NT2/D1 (cell line): ENCODE measurements around the gene CAPN15.
"Not testable (repeated sequence)": the region's sequence is repeated elsewhere in the genome, so short reads cannot be mapped to it uniquely, and the experiment has no call there.

Experiments used
- DNase-seq: peaks from one replicate; pipeline ENCODE4 v3.0.0-alpha.2; 2011; ENCODE audit warnings: low read depth, low spot score
- H3K27me3 ChIP-seq: 2 replicates; pipeline ENCODE4 v1.6.0; 2011; ENCODE audit warnings: mild to moderate bottlenecking; ENCODE audit not compliant: insufficient read length, insufficient read depth
- H3K36me3 ChIP-seq: 2 replicates; pipeline ENCODE4 v1.6.1; 2011; ENCODE audit warnings: mild to moderate bottlenecking, low read length, mixed read lengths; ENCODE audit not compliant: insufficient read depth, insufficient read length
- H3K4me1 ChIP-seq: 2 replicates; pipeline ENCODE4 v1.5.1; 2011; ENCODE audit not compliant: insufficient read depth, insufficient read length
- H3K4me3 ChIP-seq: 2 replicates; pipeline ENCODE4 v1.5.1; 2011; ENCODE audit warnings: low read depth; ENCODE audit not compliant: insufficient read length
- H3K9ac ChIP-seq: 2 replicates; pipeline ENCODE4 v1.6.0; 2011; ENCODE audit warnings: low read depth; ENCODE audit not compliant: insufficient read length
- H3K9me3 ChIP-seq: 2 replicates; pipeline ENCODE4 v1.5.1; 2011; ENCODE audit warnings: mild to moderate bottlenecking, low read length; ENCODE audit not compliant: insufficient read depth
- SUZ12 ChIP-seq: IDR thresholded peaks from 2 replicates; pipeline ENCODE4 v1.6.1; 2011; ENCODE audit not compliant: insufficient read length, insufficient read depth; ENCODE audit errors: extremely low read depth
- YY1 ChIP-seq: IDR thresholded peaks from 2 replicates; pipeline ENCODE4 v1.6.1; 2011; ENCODE audit not compliant: insufficient read length, insufficient read depth
- ZNF274 ChIP-seq: IDR thresholded peaks from 2 replicates; pipeline ENCODE4 v1.6.1; 2011; ENCODE audit warnings: mild to moderate bottlenecking, low read depth, low read length

The CAPN15 gene

DNA sequence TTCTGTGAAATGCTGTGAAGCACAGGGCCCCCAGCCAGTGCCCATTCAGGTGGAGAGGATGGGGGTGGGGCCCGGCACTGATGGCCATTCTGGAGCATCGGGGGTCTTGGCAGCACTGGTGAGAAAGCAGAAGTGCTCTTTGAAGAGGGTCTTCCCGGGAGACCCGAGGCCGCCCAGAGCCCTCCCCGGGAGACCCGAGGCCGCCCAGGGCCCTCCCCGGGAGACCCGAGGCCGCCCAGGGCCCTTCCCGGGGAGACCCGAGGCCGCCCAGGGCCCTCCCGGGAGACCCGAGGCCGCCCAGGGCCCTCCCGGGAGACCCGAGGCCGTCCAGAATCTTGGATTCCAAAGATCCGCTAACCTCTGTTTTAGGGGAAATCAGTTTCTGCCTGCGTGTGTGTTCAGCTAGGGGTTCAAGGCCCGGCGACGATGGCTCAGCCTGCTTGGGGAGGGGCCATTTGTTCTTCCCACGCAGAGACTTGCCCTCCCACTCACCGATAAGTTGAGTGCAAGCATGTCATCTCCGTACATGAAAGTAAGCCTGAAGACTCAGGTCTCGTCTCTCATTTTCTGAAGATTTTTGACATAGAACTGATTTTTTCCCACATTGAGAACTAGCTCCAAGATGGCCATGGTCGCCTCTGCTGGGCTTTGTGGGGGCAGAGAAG, 35.2 kb upstream of the CAPN15 start:
- Histone ChIP-seq H3K27me3 (no peaks in the 10 kb centered on the region), H3K36me3 (peaks cover 26% of the 10 kb centered on the region), H3K9ac (no peak overlapping the region), H3K4me1 (peaks cover 28% of the 10 kb centered on the region), H3K4me3 (no peak overlapping the region), H3K9me3 (no peaks in the 10 kb centered on the region)
- DNase-seq, result no peak
- no peak for TF ChIP-seq ZNF274
- no peak for TF ChIP-seq YY1
- TF ChIP-seq SUZ12, result no peak

DNA sequence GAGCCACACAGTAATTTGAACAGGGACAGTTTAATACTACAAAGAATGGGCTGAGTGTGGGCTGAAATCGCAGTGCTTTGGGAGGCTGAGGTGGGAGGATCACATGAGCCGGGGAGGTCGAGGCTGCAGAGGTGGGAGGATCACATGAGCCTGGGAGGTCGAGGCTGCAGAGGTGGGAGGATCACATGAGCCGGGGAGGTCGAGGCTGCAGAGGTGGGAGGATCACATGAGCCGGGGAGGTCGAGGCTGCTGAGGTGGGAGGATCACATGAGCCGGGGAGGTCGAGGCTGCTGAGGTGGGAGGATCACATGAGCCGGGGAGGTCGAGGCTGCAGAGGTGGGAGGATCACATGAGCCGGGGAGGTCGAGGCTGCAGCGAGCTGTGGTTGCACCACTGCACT, 32.8 kb upstream of the CAPN15 start:
- H3K9ac ChIP-seq, H3K9me3 ChIP-seq, DNase-seq, H3K4me3 ChIP-seq, H3K27me3 ChIP-seq: not testable (repeated sequence)
- Histone ChIP-seq H3K4me1 (peaks cover 29% of the 10 kb centered on the region), H3K36me3 (peaks cover 28% of the 10 kb centered on the region)

DNA sequence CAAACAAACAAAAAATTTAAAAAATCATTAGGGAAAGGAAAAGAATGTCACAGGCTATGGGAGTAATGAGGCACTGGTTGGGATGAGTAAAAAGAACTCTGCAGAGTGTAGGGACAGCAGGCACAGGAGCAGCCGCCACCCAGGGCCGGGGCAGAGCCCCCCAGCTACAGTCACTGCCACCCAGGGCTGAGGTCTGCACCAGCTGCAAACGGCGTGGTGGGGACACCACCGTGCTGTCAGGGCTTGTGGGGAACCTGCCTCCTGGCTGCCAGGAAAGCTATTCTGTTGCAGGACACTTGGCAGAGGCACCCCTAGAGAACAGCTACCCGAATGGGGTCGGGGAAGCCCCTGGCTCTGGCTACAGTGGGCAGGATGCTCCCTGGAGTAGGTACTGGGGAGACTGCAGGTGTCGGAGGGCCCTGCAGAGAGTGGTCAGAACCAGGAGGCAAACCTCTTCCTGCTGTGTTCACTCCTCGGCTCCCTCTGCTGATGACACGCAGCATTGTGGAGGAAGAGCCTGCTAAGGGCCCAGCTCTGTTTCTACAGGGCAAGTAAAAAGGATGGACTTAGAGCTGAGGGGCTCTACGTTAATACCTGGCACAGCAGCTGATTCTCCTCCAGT, 32.3 kb upstream of the CAPN15 start:
- no peak overlapping the region for H3K9ac ChIP-seq
- no peak overlapping the region for H3K4me3 ChIP-seq
- peak; percentile 63 for DNase-seq
- TF ChIP-seq YY1 (no peak), SUZ12 (no peak), ZNF274 (no peak)
- H3K4me1 ChIP-seq, result peaks cover 30% of the 10 kb centered on the region
- peaks cover 22% of the 10 kb centered on the region for H3K36me3 ChIP-seq
- no peaks in the 10 kb centered on the region for H3K9me3 ChIP-seq
- no peaks in the 10 kb centered on the region for H3K27me3 ChIP-seq

DNA sequence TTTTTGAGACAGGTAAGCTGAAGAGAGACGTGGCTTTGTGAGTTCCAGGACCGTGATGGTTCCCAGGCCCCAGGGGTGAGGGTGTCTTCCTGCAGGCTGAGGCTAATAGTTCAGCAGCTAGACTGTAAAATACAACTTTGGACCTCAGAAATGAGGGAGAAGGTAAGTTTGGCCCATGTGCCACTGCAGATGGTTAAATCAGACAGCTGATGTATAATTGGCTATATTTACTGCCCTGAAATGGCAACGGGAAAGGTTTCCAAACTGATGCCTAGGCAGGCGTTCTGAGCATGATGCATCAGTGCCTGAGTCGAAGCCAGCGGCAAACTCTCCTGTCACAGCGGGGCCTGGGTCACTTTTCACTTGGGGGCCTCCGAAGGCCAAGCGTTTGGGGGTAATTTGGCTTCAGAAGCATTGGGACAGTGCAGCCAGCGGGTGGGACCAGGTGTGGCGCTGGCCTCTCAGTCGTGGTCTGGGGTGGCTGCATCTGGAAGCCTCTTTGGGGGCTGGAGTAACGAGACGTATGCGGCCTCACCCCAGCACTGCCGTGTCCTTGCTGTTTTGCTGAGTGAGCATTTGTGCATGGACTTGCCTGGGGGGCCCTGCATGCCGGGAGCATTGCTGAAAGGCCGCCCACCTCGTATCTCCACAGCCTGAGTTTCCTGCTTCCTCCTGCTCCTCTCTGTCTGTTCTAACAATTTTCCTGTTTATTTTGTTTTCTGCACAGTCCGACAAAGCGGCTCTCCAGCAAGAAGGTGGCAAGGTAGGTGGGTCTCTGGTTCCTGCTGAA, 31.2 kb upstream of the CAPN15 start:
- TF ChIP-seq SUZ12 (no peak), YY1 (no peak), ZNF274 (no peak)

DNA sequence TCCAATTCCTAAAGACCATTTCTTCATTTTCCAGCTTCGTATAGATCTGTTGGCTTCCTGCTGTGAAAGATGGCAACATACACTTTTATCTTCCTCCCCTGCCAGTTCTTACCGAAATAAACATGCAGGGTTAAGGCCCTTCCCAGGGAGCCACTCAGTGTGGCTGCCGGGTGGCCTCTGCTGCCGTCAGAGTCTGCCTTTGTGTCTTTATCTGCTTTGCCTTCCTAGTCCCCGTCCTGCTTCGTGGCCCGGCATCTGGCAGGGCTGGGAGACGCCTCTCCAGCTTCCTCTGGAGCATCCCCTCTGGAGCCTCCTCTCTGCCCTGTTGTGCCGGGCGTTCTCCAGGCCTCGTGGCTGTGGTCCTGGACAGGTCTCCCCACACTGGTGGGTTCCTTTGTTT, 30.3 kb upstream of the CAPN15 start:
- Histone ChIP-seq H3K4me3 (no peak overlapping the region), H3K9ac (no peak overlapping the region), H3K36me3 (peaks cover 20% of the 10 kb centered on the region), H3K9me3 (no peaks in the 10 kb centered on the region), H3K4me1 (peaks cover 17% of the 10 kb centered on the region), H3K27me3 (no peaks in the 10 kb centered on the region)
- no peak for DNase-seq
- no peak for TF ChIP-seq SUZ12
- no peak for TF ChIP-seq ZNF274
- no peak for TF ChIP-seq YY1

More for the DNA sequence above, 31.2 kb upstream of the CAPN15 start:
- Histone ChIP-seq H3K4me3 (no peak overlapping the region), H3K27me3 (no peaks in the 10 kb centered on the region), H3K36me3 (peaks cover 20% of the 10 kb centered on the region), H3K4me1 (peaks cover 22% of the 10 kb centered on the region), H3K9ac (no peak overlapping the region), H3K9me3 (no peaks in the 10 kb centered on the region)
- DNase-seq, result no peak

DNA sequence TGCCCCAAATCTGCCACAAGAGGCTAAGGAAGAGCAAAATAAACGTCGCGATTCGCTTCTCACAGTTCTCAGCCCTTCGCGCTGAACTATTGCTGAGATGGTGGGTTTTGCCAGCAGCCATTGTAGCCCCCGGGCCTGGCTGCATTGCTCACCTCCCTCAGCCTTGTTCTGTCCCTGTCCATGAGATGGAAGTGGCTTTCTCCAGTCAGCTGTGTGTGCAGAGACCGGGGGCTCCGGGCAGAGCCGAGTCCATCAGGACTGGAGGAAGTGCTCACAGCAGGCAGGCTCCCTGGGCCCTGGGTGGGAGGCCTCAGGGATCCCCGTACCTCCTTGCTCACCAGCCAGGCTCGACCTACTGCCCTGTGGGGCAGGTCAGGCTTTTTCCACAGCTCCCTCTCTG, 27.6 kb upstream of the CAPN15 start:
- Histone ChIP-seq H3K36me3 (peaks cover 23% of the 10 kb centered on the region), H3K4me3 (no peak overlapping the region), H3K4me1 (peaks cover 21% of the 10 kb centered on the region), H3K9me3 (no peaks in the 10 kb centered on the region), H3K9ac (no peak overlapping the region), H3K27me3 (no peaks in the 10 kb centered on the region)
- TF ChIP-seq SUZ12, result no peak
- TF ChIP-seq YY1, result no peak
- no peak for TF ChIP-seq ZNF274
- DNase-seq, result no peak

DNA sequence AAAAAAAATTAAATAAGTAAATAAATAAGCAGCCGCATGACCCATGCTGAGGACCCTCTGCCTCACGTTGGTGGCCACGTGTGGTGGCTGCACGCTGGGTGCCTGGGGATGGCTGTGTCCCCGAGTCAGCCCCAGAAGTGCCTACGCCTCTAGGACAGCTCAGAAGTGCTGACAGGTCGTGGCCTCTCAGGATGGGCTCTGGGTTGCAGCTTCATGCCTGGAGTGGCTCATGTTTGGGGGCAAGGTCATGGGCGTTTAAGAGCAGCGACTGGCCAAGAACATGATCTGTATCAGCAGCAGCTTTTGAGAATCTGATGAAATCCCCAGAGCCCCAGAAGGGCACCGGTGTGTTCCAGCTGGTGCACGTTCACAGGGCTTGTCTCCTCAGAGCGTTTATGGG, 26.8 kb upstream of the CAPN15 start:
- no peak overlapping the region for H3K9ac ChIP-seq
- no peak for DNase-seq
- H3K4me1 ChIP-seq, result peaks cover 17% of the 10 kb centered on the region
- H3K4me3 ChIP-seq, result no peak overlapping the region
- H3K9me3 ChIP-seq, result no peaks in the 10 kb centered on the region
- peaks cover 31% of the 10 kb centered on the region for H3K36me3 ChIP-seq
- TF ChIP-seq SUZ12, result no peak
- TF ChIP-seq YY1, result no peak
- H3K27me3 ChIP-seq, result no peaks in the 10 kb centered on the region
